Measurements from ENCODE around the gene SND1.

The SND1 gene

GRCh38 chr7:127705461-127705959 lies 53.5 kb downstream of the SND1 start:
- ChIA-PET CTCF (interaction anchor here (1.2 to 8.8 kb wide), 5 partner anchors 13 to 505 kb away, joined by 3 to 150 read pairs (median 6); partner anchors contain the start of gene LRRC4), POLR2A (no interaction called here)

GRCh38 chr7:127706766-127707165 lies 54.8 kb downstream of the SND1 start:
- POLR2A ChIA-PET = interaction anchor here (0.6 kb wide), 1 partner anchor 339 kb away, joined by 7 read pairs; no protein-coding TSS in a partner anchor
- TF ChIP-seq CTCF (IDR thresholded peaks at IDR 0.05; ENCODE audit: control extremely low read depth, extremely low read depth, low read depth, missing control alignments) = no peak
- DNase-seq (ENCODE audit: extremely low spot score) = no peak
- CTCF ChIA-PET = interaction anchor here (0.9 to 8.8 kb wide), 9 partner anchors 8 to 682 kb away, joined by 3 to 150 read pairs (median 16); no protein-coding TSS in a partner anchor

More at GRCh38 chr7:127705461-127705959, 53.5 kb downstream of the SND1 start:
- no peak for TF ChIP-seq CTCF (IDR thresholded peaks at IDR 0.05; ENCODE audit: control extremely low read depth, extremely low read depth, low read depth, missing control alignments)
- DNase-seq (ENCODE audit: extremely low spot score) = no peak

- ChIA-PET POLR2A (no interaction called here), CTCF (interaction anchor here (0.6 to 8.8 kb wide), 37 partner anchors 9 to 681 kb away, joined by 3 to 150 read pairs (median 4); no protein-coding TSS in a partner anchor)
- no peak for DNase-seq (ENCODE audit: extremely low spot score)
- no peak for TF ChIP-seq CTCF (IDR thresholded peaks at IDR 0.05; ENCODE audit: control extremely low read depth, extremely low read depth, low read depth, missing control alignments)
Observed at GRCh38 chr7:127708201-127708600, 56.2 kb downstream of the SND1 start.

DNA sequence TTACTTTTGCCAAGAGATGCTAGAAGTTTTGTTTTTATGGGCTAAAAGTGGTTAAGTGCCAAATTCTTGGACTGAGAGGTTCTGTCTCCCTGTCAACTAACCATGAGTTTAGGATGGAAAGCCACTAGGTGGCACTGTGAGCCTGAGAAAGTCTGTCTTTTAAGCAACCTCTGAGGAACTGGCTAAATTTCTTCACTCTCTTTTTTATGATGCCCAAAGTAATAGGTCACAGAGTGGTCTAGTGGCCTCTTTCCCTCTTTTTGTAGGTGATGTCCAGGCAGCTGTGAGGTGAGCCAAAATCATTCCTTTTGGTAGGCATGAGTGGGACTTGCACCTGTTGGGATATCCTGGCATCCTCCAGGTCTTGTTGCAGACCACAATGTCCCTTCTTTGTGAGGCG lies 56.8 kb downstream of the SND1 start:
- peak; percentile 61 for TF ChIP-seq CTCF (IDR thresholded peaks at IDR 0.05; ENCODE audit: control extremely low read depth, extremely low read depth, low read depth, missing control alignments)
- CTCF ChIA-PET = interaction anchor here (0.7 to 8.8 kb wide), 27 partner anchors 10 to 502 kb away, joined by 3 to 150 read pairs (median 5); no protein-coding TSS in a partner anchor
- DNase-seq (ENCODE audit: extremely low spot score) = peak; percentile 32
- POLR2A ChIA-PET = no interaction called here

GRCh38 chr7:127710635-127711034 lies 58.6 kb downstream of the SND1 start:
- no peak for TF ChIP-seq CTCF (IDR thresholded peaks at IDR 0.05; ENCODE audit: control extremely low read depth, extremely low read depth, low read depth, missing control alignments)
- ChIA-PET CTCF (interaction anchor here (0.8 to 8.8 kb wide), 7 partner anchors 8 to 500 kb away, joined by 3 to 150 read pairs (median 4); no protein-coding TSS in a partner anchor), POLR2A (no interaction called here)
- DNase-seq (ENCODE audit: extremely low spot score) = no peak

- POLR2A ChIA-PET = no interaction called here
- TF ChIP-seq CTCF (IDR thresholded peaks at IDR 0.05; ENCODE audit: control extremely low read depth, extremely low read depth, low read depth, missing control alignments) = no peak
- CTCF ChIA-PET = interaction anchor here (1.1 to 2.7 kb wide), 4 partner anchors 11 to 497 kb away, joined by 3 to 10 read pairs (median 4); no protein-coding TSS in a partner anchor
- no peak for DNase-seq (ENCODE audit: extremely low spot score)
Observed at GRCh38 chr7:127711872-127712271, 59.9 kb downstream of the SND1 start.
